Measurements from ENCODE around the gene OTUD3.
"Not testable (repeated sequence)": the region's sequence is repeated elsewhere in the genome, so short reads cannot be mapped to it uniquely, and the experiment has no call there.

OTUD3 gene

DNA sequence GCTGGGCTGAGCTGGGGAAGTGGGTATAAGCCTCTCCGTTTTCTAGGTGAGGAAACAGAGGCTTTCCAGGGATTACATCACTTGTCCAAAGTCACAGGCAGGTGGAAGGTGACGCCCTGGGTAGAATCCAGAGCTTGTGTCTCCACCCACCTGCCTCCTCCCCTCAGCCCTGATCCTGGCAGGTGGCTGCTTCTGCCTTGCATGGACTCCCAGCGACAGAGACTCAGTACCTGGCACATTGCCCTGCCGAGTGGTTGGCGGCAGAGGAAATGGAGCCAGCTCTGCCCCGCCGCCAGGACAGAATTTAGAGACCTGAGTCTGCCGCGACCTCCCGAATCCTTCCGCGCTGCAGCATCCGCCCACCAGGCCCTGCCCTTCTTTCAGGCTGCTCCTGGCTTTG lies 39.1 kb downstream of the OTUD3 start:
- DNase-seq = no peak

DNA sequence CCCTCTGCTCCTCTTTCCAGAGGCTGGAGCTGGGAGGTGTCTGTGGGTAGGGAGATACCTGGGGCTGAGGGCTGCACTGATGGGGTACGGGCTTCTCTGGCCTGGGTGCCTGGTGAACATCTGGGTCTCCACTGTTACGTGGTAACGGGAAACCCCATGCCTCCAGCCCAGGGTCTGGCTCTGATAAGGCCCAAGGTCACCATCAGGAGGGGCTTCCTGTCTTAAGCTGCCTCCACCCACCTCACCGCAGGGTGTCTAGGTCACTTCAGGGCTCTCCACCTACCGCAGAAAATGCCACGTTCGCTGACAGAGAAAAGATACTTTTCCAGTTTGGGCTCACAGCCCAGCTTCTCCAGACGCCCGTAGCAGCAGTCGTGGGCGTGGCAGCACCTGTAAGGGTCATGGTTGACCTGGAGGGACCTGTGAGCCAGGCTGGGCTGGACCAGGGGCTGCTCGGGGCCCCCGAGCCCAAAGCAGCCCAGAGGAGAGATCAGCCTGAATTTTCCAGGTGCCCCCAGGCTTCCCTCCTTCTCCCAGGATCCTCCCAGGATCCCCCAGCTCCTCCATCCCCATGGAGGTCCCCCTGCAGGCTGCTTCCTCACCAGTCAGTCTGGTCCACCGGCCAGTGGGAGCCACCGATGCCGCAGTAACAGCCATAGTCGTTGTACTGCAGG lies 40.0 kb downstream of the OTUD3 start:
- no peak for DNase-seq

DNA sequence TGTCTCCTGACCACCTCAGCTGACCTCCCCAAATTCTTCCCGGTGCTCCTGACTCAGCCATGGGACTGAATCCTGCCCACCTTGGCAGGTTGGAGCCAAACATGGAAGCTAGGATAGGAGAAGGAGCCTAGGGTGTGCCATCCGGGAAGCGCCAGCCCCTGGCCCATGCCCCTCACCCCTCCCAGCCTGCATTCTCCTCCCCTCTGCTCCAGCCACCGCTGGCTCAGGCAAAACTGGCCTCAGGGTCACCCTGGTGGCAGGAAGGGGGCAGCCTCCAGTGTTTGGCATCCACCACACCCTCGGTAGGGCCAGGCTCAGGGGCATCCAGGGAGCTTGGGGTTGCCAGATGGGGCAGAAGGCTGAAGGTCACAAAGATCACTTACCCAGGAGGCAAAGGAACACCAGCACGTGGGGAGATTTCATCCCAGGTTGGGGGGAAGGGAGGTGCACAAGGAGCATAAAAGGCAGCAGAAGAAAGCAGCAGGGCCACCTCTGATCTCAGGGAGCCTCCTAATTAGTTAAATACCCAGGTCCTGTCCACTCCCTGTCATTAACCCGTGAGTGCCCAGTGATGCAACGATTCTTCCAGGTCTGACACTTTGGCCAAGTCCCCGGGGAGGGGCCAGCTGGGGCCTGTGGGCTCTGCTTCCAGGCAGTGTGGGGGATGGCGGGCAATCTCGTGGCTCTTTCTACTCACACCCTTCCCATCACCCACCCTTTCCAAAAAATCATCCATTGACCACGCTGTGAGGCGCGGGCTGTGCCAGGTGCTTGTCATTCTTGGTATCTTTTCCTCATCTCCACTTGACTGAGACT lies 41.1 kb downstream of the OTUD3 start, which contains the start of gene PLA2G2E:
Gene PLA2G2E (minus strand): TSS at position 481 of the 816 bp plus-strand sequence. CDS start 58 bp downstream, at position 423.
- DNase-seq = no peak

DNA sequence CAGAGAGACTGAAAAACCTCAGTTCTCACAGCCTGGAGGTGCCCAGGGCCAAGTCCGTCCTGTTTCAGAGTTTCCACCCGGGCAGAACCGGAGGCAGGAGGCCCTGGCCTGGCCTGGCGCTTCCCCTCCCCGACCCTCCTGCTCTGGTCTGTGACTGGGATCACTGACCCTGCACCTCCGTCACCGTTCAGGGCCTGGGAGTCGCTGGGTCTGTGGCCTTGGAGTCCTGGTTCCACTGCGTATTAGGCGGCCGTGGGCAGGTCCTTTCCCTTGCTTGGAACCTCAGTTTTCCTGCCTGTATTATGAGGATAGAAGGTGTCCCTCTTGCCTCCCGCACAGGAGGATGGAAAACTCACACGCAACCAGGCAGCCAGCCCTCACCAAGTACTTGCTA lies 41.8 kb downstream of the OTUD3 start:
- DNase-seq = no peak

DNA sequence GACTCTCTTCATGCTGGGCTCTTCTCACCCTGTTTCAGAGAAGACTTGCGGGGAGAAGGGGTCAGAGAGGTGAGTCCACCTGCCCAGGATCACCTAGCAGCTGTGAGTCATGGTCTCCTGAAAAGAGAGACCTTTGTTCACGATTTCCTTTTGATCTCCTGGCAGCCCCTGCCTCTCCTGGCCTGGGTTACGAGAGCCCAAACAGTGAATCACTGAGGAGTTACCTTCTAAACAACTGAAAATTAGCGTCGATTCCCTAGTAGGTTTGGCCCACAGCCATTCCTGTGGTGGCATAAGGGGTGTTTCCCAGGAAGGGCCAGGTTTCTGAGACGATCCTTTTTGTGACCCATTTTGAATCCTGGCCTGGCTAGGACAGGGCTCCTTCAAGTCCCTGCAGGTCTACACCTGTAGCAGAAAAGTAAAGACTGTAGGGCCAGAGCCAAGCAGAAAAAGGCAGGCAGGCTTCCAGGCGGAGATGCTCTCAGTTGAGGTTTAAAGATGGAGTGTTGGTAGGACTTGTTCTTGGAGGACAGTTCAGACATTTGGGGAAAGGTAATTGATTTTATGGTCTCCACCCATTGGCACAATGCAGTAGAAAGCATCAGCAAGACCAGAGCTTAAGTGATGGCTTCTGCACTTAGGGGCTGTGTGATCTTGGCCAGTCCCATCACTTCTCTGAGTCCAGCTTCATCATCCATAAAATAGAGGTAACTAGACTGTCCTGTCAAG lies 43.3 kb downstream of the OTUD3 start:
- no peak for DNase-seq

DNA sequence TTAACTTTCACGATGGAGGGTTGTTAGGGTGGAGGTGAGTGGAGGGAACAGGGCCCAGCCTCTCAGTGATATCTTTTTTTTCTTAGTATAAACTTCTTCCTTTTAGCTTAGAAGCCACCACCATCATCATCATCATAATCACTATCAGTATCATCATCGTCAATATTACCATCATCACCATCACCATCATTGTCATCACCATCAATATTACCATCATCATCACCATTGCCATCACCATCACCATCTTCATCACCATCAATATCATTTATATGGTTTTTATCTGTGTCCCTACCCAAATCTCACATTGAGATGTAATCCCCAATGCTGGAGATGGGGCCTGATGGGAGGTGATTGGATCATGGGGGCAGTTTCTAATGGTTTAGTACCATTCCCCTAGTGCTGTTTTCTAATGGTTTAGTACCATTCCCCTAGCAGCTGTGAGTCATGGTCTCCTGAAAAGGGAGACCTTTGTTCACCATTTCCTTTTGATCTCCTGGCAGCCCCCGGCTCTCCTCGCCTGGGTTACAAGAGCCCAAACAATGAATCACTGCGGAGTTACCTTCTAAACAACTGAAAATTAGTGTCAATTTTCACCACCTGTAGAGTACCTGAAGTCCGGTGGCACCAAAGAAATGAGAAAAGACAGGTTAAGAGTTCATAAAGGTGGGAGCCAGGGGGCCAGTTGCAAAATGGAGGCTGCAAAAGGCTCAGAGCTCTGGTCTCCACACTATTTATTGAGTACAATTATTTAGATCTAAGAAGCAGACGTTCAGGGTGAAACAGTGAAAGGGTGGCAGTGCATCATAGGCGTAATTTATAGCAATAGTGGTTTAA lies 44.3 kb downstream of the OTUD3 start:
- DNase-seq = no peak

DNA sequence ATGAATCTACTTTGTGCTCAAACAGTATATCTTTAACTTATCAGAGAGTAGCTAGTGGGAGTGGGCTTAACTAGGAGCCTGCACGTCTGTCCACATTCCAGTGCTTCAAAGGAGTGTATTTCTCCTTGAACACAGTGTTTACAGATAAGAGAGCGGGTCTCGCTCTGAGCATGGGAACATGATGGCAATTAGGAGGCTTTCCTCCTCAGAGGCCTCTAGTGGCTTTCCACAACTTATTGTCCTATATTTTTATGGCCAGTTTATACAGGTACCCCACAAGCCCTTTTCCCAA lies 44.9 kb downstream of the OTUD3 start:
- DNase-seq = not testable (repeated sequence)

DNA sequence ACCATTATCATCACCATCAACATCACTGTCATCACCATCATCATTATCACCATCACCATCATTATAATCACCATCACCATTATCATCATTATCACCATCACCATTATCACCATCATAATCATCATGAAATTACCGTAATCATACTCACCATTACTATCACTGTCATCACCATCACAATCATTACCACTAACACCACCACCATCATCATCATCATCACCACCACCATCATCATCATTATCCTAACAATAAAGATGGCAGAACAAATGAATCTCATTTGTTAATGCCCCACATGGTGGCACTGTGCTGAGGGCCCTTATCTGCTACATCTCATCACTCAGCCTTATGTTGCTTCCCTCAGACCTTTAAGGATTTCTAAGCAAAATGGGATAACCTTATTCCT lies 50.7 kb downstream of the OTUD3 start:
- no peak for DNase-seq

DNA sequence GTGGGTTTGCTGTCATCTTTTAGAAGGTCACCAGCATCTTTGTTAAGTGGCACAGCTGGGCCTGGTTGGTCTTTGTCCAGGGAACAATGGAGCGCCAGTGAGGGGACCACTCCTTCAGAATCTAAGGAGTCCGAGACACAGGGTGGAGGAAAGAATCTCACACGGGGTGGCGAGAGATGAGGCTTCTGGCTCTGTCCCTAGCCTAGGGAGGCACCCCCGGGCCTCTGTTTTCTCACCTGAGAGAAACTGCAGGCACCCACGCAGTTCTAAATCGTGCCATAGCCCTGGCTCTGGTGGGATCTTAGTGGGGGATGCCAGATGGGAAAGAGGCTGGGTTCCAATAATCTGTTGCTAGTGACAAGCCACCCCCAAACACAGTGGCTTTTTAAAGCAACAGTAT lies 52.1 kb downstream of the OTUD3 start:
- DNase-seq = no peak

DNA sequence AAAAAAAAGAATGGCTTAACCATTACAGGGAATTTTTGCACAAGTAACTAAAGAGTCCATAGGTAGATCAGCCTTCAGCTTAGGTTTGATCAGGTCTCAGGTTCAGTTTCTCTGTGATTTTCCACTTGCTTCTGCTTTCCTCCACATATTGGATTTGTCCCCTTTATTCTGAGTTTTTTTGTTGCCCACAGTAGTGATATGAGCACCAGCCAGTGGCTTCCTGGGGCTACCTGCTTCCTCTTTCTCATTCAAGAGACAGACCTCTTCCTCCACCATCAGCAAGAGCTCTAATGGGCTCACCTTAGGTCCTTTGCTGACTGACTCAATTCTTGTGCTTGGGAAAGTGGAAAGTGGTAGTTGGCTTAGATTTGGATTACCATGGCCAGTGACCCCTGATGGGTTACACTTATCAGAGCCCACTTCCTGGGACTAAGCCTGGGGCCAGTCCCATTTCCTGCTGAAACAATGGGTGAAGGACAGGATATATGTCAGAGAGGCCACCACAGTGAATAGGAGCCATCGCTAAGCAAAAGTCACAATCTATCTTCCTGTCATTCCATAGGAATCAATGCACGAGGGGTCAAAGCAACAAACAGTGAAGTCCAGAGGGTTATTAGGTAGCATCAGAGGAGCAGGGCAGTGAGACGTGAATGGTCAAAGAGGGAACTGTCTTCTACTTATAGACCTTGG lies 54.0 kb downstream of the OTUD3 start:
- no peak for DNase-seq

DNA sequence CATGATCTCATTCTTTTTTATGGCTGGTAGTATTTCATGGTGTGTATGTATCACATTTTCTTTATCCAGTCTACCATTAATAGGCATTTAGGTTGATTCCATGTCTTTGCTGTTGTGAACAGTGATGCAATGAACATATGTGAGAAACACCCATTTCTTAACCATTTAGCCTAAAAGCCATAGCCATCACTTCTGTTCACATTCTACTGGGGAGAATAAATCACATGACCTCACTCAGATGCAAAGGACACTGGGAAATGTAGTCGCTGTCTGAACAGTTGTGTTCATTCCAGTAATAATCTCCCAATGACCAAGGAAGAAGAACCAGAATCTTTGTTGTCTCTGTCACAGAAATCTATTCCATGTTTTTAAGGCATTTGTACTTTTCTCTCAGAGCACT lies 56.3 kb downstream of the OTUD3 start:
- no peak for DNase-seq

DNA sequence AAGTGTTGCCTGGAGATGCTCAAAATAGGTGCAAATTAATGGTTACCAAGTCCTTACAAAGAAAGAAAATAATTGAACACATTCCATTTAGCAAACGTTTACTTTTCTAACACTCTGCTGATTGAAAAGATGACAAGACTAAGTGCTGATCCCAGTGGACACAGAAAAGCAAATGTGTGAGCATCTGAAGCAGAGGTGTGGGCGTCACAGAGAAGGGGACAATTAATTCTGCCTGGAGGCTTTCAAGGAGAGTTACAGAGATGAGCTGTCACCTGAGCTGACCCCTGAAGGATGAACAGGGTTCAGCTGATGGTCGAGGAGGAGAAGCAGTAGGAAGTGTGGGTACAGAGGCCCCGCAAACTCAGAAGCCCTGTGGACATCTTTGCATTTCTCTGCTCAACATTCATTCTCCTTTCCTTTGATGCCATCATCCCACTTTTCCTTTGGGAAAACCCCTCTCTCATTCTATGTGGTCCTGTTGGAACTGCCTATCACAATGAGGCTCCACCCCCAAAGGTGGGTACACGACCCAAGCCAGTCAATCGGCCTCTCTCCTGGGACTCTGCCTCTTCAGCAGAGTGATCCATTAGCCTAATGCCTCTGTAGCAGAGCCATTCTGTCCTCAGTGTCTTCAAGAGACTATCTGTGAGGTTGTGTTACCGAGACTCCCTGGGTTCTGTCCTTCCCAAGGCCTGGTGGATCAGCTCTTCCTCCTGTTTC lies 58.5 kb downstream of the OTUD3 start:
- DNase-seq = no peak

DNA sequence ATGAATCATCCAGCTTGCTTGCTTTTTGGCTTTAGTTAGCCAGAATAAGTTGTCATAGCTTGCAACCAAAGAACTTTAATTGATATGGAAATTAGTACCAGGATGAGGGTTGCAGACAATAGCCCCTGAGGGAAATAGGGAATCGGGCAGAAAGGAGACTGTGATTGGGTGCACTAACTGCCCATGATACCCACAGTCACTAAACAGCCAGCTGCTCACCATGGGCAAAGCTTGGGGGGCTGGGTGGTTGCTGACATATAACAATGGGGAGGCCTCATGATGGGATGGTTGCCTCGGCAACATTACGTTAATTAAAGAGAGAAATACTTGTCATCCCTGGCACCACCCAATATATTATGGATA lies 59.0 kb downstream of the OTUD3 start:
- DNase-seq = no peak

DNA sequence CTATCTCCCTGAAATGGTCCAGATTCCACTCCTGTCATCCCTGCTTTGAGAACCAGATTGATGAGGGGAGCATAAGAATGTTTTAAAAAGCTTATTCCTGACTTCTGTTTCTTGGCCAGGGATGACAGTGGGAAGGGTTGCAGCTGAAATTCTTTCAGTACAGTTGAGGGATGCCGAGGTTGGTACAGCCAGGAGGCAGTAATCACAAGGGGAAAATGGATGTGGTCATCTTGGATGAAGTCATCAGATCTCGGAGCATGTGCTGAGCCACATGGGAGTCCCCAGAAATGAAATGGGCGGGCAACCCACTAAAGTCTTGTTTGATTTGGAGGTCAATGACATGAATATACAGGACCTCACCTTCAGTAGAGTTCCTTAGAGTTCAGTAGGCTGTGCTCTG lies 59.9 kb downstream of the OTUD3 start:
- no peak for DNase-seq

DNA sequence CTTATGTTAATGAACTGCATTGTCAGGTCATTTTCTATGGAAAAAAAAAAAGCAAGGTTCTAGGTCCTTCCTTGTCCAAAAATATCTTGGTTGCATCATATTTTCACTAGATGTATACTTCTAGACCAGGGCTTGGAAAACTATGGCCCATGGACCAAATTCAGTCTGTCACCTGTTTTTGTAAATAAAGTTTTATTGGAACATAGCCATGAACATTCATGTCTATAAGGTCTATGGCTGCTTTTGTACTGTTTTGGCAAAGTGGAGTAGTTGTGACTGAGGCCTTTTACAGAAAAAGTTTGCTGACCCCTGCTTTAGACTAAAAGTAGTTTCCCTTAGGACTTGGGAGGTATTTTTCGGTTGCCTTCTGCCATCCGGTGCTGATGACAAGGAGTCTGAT lies 60.5 kb downstream of the OTUD3 start:
- DNase-seq = no peak

DNA sequence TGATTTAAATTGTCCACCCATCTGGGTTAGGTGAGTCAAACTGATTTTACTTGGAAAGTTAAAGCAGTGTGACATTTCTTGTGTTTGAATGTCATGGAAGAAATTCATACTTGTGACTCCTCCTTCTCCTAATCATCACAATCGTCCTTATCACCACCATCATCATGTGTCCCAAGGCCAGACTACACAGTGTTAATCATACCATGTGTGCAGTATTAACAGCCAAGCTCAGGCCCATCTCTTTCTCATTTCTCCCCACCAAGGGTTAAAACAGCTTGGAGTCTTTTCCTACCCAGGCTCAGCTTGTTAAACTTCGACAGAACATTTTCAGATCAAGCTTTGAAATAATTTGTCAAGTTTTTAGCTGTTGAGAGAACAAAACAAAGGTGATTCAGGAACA lies 63.7 kb downstream of the OTUD3 start:
- DNase-seq = no peak

DNA sequence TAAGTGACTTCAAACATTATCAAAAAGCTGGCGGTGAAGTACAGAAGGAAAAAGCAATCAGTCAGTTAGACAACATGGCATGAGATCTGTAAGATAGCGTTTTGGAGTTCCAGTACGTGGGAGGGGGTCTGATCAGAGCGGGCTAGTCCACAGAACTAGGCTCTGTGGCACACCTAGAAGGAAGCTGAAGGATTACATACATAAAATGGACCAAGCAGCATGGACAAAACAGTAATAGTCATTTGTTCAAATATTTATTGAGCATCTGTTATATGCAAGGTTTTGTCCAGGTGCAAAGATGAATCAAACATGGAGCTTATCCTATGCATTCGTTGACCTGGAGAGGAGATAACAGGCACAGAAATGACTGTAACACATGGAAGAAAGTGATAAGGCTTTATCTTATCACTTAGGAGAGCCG lies 64.1 kb downstream of the OTUD3 start:
- DNase-seq = no peak

DNA sequence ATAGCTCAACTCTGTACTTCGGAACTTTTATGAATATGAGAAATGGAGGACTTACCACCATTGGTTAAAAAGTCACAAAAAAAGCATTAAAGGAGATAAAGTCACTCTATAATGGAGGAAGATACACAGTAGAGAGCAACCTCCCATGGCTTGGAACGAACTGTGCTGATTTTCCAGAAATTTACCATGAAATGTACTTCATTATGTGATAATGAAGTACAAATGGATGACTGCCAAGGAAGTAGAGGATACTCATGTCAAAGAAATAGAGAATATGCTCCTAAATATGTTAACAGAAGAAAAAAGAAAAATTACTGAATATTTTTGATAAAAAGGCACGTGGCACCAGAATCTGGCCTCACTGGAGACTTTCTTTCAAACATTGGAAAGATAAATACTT lies 64.8 kb downstream of the OTUD3 start:
- no peak for DNase-seq

DNA sequence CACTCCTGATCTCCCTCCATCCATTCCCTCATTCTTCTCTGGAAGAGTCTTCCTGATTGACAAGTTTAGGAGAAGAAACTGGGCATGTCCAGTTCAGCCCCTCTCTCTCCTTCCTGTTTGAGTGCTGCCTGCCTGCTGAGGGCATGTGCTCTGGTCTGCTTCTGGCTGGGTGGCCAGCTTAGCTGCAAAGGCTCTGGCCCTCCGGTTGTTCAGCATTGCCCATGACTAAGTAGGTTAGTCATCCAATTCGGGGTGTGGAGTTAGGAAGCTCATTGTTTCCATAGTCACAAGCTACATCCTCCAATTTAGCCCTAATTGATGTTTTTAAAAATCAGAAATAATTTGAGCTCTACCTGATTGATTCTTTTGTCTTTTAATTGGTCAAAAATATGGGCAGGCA lies 66.8 kb downstream of the OTUD3 start:
- no peak for DNase-seq

DNA sequence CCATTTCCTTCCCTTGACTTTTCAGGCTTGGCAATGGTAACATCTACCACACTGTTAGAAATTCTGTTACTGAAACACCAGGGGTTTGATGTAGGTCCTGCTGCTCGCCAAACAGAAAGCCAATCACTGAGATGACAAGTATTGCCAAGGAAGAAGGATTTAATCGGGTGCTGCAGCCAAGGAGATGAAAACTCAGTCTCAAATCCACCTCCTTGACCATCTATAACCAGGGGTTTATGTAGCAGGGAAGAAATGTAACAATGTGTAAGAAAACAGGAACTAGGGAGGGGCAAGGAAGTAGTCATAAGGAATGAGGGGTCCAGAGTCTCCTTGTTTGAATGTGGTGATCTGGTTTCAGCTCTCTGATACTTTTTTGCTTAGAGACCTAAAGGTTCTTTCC lies 71.9 kb downstream of the OTUD3 start:
- DNase-seq = no peak

DNA sequence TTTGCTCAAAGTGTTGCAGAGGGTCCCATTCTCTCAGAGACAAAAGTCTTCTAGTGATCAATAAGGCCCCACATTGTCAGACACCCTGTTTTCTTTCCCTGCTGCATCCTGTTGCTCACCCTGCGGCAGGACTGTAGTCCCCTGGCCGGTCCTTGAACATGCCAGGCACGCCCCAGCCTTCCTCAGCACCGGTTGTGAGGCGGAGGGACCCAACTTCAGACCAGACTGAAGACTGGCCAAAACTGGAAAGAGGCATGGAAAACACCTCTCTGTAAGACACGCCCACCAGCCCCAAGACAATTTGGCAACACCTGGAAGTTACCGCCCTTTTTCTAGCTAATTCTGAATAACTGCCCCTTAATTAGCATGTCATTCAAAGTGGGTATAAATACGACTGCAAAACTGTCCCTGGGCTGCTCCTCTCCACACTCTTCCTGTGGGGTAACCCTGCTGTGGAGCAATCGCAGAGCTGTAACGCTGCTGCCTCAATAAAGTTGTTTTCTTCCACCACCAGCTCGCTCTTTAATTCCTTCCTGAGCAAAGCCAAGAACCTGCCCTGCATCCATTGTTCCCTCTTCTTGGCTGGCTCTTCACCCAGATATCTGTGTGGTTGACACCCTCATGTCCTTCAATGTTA lies 73.5 kb downstream of the OTUD3 start:
- no peak for DNase-seq

All from CD4-positive, alpha-beta T cell treated with Interferon alpha-2 for 1 hour (primary cell).